ENCODE results near the gene SRRM4. TPM values are rescaled to one million over a fixed set of nuclear protein-coding genes. Genes with fewer than 3 reads are reported as not detected.

Gene SRRM4
- total and polyA plus RNA-seq, 4 donors = not detected

DNA sequence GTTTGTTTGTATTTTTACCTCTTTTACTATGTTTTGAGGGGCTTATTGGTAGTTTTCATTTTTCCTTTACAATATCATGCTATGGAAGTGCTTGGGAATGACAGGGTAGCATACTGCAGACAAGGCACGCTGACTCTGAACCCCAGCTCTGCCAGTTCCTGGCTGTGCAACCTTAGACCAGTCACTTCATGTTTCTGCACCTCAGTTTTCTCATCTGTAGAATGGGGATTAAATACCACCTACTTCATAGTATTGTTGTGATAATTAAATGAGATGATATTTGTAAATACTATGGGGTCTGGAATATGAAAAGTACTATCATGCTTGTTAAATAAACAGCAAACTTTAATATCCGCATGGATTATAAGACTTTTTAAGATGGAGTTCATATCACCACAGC is 35.4 kb downstream of the SRRM4 start:
- Histone ChIP-seq H3K4me3 (ENCODE audit: low read depth in 1 of 3, low read length in 3 of 3) (no peak overlapping the region), H3K27me3 (ENCODE audit: control insufficient read depth in 4 of 4, insufficient read depth in 4 of 4, low read length in 3 of 4) (peaks cover 0 to 10% (median 3%) of the 10 kb centered on the region in 4 donors), H3K9ac (ENCODE audit: low read depth in 1 of 2, low read length in 2 of 2) (no peak overlapping the region), H3K9me3 (ENCODE audit: control insufficient read depth in 4 of 4, low read length in 3 of 4) (peaks cover 0 to 1% (median 0%) of the 10 kb centered on the region in 4 donors), H3K27ac (ENCODE audit: low read depth in 1 of 2, low read length in 2 of 2) (no peak overlapping the region), H3K4me1 (ENCODE audit: control insufficient read depth in 4 of 4, insufficient read depth in 4 of 4, low read length in 3 of 4) (no peaks in the 10 kb centered on the region), H3K36me3 (ENCODE audit: control insufficient read depth in 4 of 4, insufficient read depth in 3 of 4, low read depth in 1 of 4, low read length in 3 of 4) (no peaks in the 10 kb centered on the region)
- WGBS = 46% methylated on average over 2 of the region's 2 CpGs
- TF ChIP-seq HNF4G (IDR thresholded peaks at IDR 0.05) (no peak), HNF4A (conservative IDR thresholded peaks at IDR 0.05) (no peak)
- TF ChIP-seq, protein P1, sequence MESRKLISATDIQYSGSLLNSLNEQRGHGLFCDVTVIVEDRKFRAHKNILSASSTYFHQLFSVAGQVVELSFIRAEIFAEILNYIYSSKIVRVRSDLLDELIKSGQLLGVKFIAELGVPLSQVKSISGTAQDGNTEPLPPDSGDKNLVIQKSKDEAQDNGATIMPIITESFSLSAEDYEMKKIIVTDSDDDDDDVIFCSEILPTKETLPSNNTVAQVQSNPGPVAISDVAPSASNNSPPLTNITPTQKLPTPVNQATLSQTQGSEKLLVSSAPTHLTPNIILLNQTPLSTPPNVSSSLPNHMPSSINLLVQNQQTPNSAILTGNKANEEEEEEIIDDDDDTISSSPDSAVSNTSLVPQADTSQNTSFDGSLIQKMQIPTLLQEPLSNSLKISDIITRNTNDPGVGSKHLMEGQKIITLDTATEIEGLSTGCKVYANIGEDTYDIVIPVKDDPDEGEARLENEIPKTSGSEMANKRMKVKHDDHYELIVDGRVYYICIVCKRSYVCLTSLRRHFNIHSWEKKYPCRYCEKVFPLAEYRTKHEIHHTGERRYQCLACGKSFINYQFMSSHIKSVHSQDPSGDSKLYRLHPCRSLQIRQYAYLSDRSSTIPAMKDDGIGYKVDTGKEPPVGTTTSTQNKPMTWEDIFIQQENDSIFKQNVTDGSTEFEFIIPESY (IDR thresholded peaks at IDR 0.05) = no peak
- no peak for DNase-seq (ENCODE audit: low spot score)

DNA sequence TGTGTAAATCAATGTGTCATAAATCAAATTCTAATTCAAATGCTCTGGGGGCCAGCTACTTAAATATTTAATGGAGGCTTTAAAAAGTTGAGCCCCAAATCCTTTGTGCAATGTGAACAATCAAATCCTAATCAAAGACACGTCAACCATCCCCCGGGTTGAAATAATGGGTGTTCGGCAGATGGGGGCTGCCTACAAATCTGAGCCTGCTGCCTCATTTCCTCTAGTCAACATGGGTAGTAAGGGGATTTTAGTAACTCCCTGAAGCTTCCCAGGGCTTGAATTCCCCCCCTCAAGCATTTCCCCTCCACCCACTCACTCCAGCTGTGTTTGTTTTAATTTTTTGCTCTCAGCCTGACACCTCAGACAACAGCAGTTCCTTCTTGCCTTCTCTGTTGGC is 37.8 kb downstream of the SRRM4 start:
- no peaks in the 10 kb centered on the region for H3K9me3 ChIP-seq (ENCODE audit: control insufficient read depth in 4 of 4, low read length in 3 of 4)
- peaks cover 0 to 10% (median 3%) of the 10 kb centered on the region in 4 donors for H3K27me3 ChIP-seq (ENCODE audit: control insufficient read depth in 4 of 4, insufficient read depth in 4 of 4, low read length in 3 of 4)
- no peak overlapping the region for H3K27ac ChIP-seq (ENCODE audit: low read depth in 1 of 2, low read length in 2 of 2)
- TF ChIP-seq JUND (IDR thresholded peaks at IDR 0.05) = no peak
- TF ChIP-seq, protein P2, sequence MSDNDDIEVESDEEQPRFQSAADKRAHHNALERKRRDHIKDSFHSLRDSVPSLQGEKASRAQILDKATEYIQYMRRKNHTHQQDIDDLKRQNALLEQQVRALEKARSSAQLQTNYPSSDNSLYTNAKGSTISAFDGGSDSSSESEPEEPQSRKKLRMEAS (IDR thresholded peaks at IDR 0.05) = no peak
- no peak for TF ChIP-seq EGR1 (IDR thresholded peaks at IDR 0.05; ENCODE audit: low read depth in 2 of 2)
- TF ChIP-seq, protein P1 (IDR thresholded peaks at IDR 0.05) = no peak
- TF ChIP-seq, protein P3, sequence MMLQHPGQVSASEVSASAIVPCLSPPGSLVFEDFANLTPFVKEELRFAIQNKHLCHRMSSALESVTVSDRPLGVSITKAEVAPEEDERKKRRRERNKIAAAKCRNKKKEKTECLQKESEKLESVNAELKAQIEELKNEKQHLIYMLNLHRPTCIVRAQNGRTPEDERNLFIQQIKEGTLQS (IDR thresholded peaks at IDR 0.05) = no peak
- no peak for TF ChIP-seq RXRA (IDR thresholded peaks at IDR 0.05)
- no peak for TF ChIP-seq FOXA2 (IDR thresholded peaks at IDR 0.05)
- TF ChIP-seq FOXA1 (IDR thresholded peaks at IDR 0.05) = no peak
- no peak for TF ChIP-seq RAD21 (IDR thresholded peaks at IDR 0.05)
- no peak overlapping the region for H3K4me3 ChIP-seq (ENCODE audit: low read depth in 1 of 3, low read length in 3 of 3)
- 35% methylated on average over 3 of the region's 3 CpGs for WGBS
- H3K4me1 ChIP-seq (ENCODE audit: control insufficient read depth in 4 of 4, insufficient read depth in 4 of 4, low read length in 3 of 4) = no peaks in the 10 kb centered on the region
- DNase-seq (ENCODE audit: low spot score) = no peak
- no peaks in the 10 kb centered on the region for H3K36me3 ChIP-seq (ENCODE audit: control insufficient read depth in 4 of 4, insufficient read depth in 3 of 4, low read depth in 1 of 4, low read length in 3 of 4)
- no peak overlapping the region for H3K9ac ChIP-seq (ENCODE audit: low read depth in 1 of 2, low read length in 2 of 2)

DNA sequence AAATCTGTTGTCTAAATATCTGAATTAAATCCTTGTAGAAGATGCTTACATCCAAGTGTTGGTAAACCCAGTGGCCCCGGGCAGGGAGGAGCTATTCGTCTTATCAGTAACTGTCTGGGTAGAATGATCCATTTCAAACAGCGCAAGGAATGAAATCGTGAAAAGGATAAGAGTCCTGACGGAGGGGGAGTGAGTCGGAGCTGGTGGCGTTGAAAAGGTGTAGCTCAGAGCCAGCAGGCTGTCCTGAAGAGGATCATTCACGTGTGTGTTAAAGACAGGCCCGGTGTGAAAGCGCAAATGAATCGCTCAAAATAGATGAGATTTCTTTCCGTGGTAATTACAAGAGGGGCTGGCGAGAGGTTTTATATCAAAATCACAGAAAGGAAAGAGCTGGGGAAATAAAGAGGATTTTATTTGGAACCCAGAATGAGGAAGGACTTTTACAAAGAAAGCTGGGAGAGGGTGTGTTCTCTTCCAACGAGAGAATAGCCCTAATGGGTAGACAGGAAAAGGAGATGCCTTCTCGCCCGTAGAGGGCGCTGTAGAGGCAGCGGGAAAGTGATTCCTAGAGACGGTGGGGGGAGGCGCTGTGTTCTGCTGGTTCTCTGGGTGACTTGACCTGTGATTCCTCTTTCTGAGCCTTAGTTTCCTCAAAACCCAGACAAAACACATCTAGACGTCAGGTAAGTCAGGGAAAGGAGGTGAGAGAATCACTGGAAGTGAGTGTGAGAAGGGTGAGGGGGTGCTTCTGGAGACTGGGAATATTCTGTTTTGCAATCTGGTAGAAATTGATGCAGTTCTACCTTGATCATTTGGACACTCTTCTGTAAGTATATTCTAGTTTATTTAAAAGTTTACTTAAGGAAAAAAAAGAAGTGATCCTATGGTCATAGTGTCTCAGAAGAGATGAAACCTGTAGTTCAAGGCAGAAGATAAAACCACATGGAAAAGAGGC is 39.3 kb downstream of the SRRM4 start:
- Histone ChIP-seq H3K9ac (ENCODE audit: low read depth in 1 of 2, low read length in 2 of 2) (no peak overlapping the region), H3K27me3 (ENCODE audit: control insufficient read depth in 4 of 4, insufficient read depth in 4 of 4, low read length in 3 of 4) (peaks cover 0 to 12% (median 3%) of the 10 kb centered on the region in 4 donors), H3K4me1 (ENCODE audit: control insufficient read depth in 4 of 4, insufficient read depth in 4 of 4, low read length in 3 of 4) (no peaks in the 10 kb centered on the region), H3K36me3 (ENCODE audit: control insufficient read depth in 4 of 4, insufficient read depth in 3 of 4, low read depth in 1 of 4, low read length in 3 of 4) (no peaks in the 10 kb centered on the region), H3K27ac (ENCODE audit: low read depth in 1 of 2, low read length in 2 of 2) (no peak overlapping the region), H3K4me3 (ENCODE audit: low read depth in 1 of 3, low read length in 3 of 3) (no peak overlapping the region), H3K9me3 (ENCODE audit: control insufficient read depth in 4 of 4, low read length in 3 of 4) (no peaks in the 10 kb centered on the region)
- no peak for DNase-seq (ENCODE audit: low spot score)
- TF ChIP-seq RAD21 (IDR thresholded peaks at IDR 0.05) = peak in 1 of 2 donors; percentile 19
- TF ChIP-seq, protein P4, sequence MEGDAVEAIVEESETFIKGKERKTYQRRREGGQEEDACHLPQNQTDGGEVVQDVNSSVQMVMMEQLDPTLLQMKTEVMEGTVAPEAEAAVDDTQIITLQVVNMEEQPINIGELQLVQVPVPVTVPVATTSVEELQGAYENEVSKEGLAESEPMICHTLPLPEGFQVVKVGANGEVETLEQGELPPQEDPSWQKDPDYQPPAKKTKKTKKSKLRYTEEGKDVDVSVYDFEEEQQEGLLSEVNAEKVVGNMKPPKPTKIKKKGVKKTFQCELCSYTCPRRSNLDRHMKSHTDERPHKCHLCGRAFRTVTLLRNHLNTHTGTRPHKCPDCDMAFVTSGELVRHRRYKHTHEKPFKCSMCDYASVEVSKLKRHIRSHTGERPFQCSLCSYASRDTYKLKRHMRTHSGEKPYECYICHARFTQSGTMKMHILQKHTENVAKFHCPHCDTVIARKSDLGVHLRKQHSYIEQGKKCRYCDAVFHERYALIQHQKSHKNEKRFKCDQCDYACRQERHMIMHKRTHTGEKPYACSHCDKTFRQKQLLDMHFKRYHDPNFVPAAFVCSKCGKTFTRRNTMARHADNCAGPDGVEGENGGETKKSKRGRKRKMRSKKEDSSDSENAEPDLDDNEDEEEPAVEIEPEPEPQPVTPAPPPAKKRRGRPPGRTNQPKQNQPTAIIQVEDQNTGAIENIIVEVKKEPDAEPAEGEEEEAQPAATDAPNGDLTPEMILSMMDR (IDR thresholded peaks at IDR 0.05; ENCODE audit: low read depth, low read length, missing input control) = peak; percentile 32
- no peak for TF ChIP-seq HNF4A (conservative IDR thresholded peaks at IDR 0.05)
- 15% methylated on average over 21 of the region's 21 CpGs for WGBS

Data from liver (tissue), 9 donors.